HepG2 (cell line): ENCODE measurements around the gene NUAK1. TPM values are rescaled to one million over a fixed set of nuclear protein-coding genes. Genes with fewer than 3 reads are reported as not detected.

Experiments
- ATAC-seq: fragments of 200-7000 bp; cut with Tn5 transposase; 3 replicates; pipeline ENCODE4 v1.9.1; 2020; ENCODE audit warnings: mild to moderate bottlenecking, moderate library complexity
- BruUV-seq: library from RNA; stranded (reverse); fragments of 400-500 nt; replicated peaks from 2 replicates; lab custom pipeline; 2021; lab: Mats Ljungman, UMichigan
- CTCF ChIA-PET: fragments of 300-600 bp; formaldehyde crosslinking; extraction: SDS; loops from one replicate; lab custom pipeline; 2021; ENCODE audit warnings: low total read pairs, inconsistent platforms, low intra/inter-chr PET ratio; lab: Yijun Ruan, JAX
- POLR2A ChIA-PET: fragments of 350-600 bp; sonication (Branson Sonifier 250); formaldehyde crosslinking; loops from one replicate; lab custom pipeline; 2020; ENCODE audit warnings: antibody characterized with exemption, inconsistent platforms; lab: Yijun Ruan, JAX
- DNase-seq: peaks from one replicate; pipeline ENCODE4 v3.0.0-alpha.2; 2015; ENCODE audit warnings: low spot score
- FAIRE-seq: peaks from 3 replicates; lab custom pipeline; 2011; peaks lifted over from hg19 to GRCh38; lab: Jason Lieb, UNC
- H2AFZ ChIP-seq: one replicate; pipeline ENCODE4 v1.6.1; 2011; ENCODE audit warnings: low read length, inconsistent platforms
- H3K27ac ChIP-seq: fragments of 300-600 bp; 3 replicates; pipeline ENCODE4 v1.8.0; 2011; ENCODE audit warnings: mixed run types, mild to moderate bottlenecking, mixed read lengths, low read length, inconsistent platforms; ENCODE audit not compliant: insufficient read depth; ENCODE audit errors: extremely low read length
- H3K27me3 ChIP-seq, 2 experiments: fragments of 200-600 bp in 1 of 2; 2 replicates in 1 of 2; 3 replicates in 1 of 2; pipeline versions ENCODE4 v1.6.0 to v1.8.0; 2011; ENCODE audit warnings: low read length in 2 of 2, mild to moderate bottlenecking in 2 of 2, moderate library complexity in 2 of 2, inconsistent platforms in 1 of 2; ENCODE audit not compliant: insufficient read depth in 2 of 2, control insufficient read depth in 1 of 2
- H3K36me3 ChIP-seq, 2 experiments: fragments of 200-600 bp in 1 of 2; replicated peaks in 1 of 2; 2 replicates in 1 of 2; 3 replicates in 1 of 2; pipeline versions ENCODE4 v1.5.1 to v1.8.0; 2011; ENCODE audit warnings: low read length in 2 of 2, inconsistent platforms in 1 of 2; ENCODE audit not compliant: insufficient read depth in 2 of 2, control insufficient read depth in 1 of 2
- H3K4me1 ChIP-seq: 2 replicates; pipeline ENCODE4 v1.5.1; 2012; ENCODE audit warnings: low read length, inconsistent platforms; ENCODE audit not compliant: insufficient read depth
- H3K4me2 ChIP-seq: 2 replicates; pipeline ENCODE4 v1.6.0; 2011; ENCODE audit warnings: low read depth, low read length, inconsistent platforms
- H3K4me3 ChIP-seq, 3 experiments: fragments of 200-600 bp in 1 of 3; sonication (generic), shearing (Covaris generic) in 1 of 3; replicated peaks in 1 of 3; 2 replicates each; pipeline ENCODE4 v1.5.1; 2011 to 2016; ENCODE audit warnings: low read length in 3 of 3, inconsistent platforms in 2 of 3, low read depth in 2 of 3, mild to moderate bottlenecking in 2 of 3, control low read depth in 1 of 3, mixed read lengths in 1 of 3; ENCODE audit not compliant: insufficient read depth in 1 of 3
- H3K79me2 ChIP-seq: one replicate; pipeline ENCODE4 v1.6.1; 2011; ENCODE audit warnings: low read length, inconsistent platforms; ENCODE audit not compliant: insufficient read depth
- H3K9ac ChIP-seq: 2 replicates; pipeline ENCODE4 v1.6.0; 2011; ENCODE audit warnings: mild to moderate bottlenecking, low read depth, low read length, inconsistent platforms; ENCODE audit not compliant: insufficient read depth
- H3K9me3 ChIP-seq: 2 replicates; pipeline ENCODE4 v1.5.1; 2012; ENCODE audit warnings: mild to moderate bottlenecking, low read length
- H4K20me1 ChIP-seq: 2 replicates; pipeline ENCODE4 v1.6.0; 2011; ENCODE audit warnings: inconsistent platforms, mild to moderate bottlenecking, low read length, moderate library complexity; ENCODE audit not compliant: insufficient read depth
- ATAD3A ChIP-seq: sonication (generic); formaldehyde crosslinking; IDR thresholded peaks from 2 replicates; pipeline ENCODE4 v1.4.0; 2020; ENCODE audit warnings: missing genetic modification reagents
- BCL6 ChIP-seq: IDR thresholded peaks from 2 replicates; pipeline ENCODE4 v1.6.1; 2016; ENCODE audit warnings: missing genetic modification reagents, missing compliant biosample characterization
- EZH2 ChIP-seq: conservative IDR thresholded peaks from 2 replicates; pipeline ENCODE4 v1.6.1; 2012; ENCODE audit warnings: mild to moderate bottlenecking, low read depth, low read length, moderate library complexity
- FOSL2 ChIP-seq: sonication (generic); formaldehyde crosslinking; IDR thresholded peaks from 2 replicates; pipeline ENCODE4 v1.4.0; 2020; ENCODE audit warnings: missing genetic modification reagents
- FOXP1 ChIP-seq, 2 experiments: fragments of 450-650 bp in 1 of 2; IDR thresholded peaks; 2 replicates each; pipeline ENCODE4 v1.6.1; 2017 to 2018; ENCODE audit warnings: antibody characterized with exemption in 1 of 2
- KDM1A ChIP-seq: IDR thresholded peaks from 2 replicates; pipeline ENCODE4 v1.6.1; 2016; ENCODE audit warnings: missing compliant biosample characterization
- NCOA2 ChIP-seq: sonication (generic); formaldehyde crosslinking; IDR thresholded peaks from 2 replicates; pipeline ENCODE4 v1.8.0; 2022; ENCODE audit warnings: inconsistent platforms
- NR2F1 ChIP-seq, 2 experiments: fragments of 450-650 bp in 1 of 2; formaldehyde crosslinking in 1 of 2; IDR thresholded peaks; 2 replicates each; pipeline versions ENCODE4 v1.5.0 to v1.6.1; 2016 to 2020; ENCODE audit warnings: mild to moderate bottlenecking in 1 of 2, missing compliant biosample characterization in 1 of 2, missing genetic modification reagents in 1 of 2, moderate library complexity in 1 of 2
- SAP130 ChIP-seq: IDR thresholded peaks from 2 replicates; pipeline ENCODE4 v1.6.1; 2016; ENCODE audit warnings: low read depth
- TCF7 ChIP-seq: sonication (generic); IDR thresholded peaks from 2 replicates; pipeline ENCODE4 v1.6.1; 2016; ENCODE audit warnings: antibody characterized with exemption, low read depth
- ZNF629 ChIP-seq: sonication (generic); formaldehyde crosslinking; conservative IDR thresholded peaks from 2 replicates; pipeline ENCODE4 v1.5.0; 2020; ENCODE audit warnings: missing genetic modification reagents
- ZNF792 ChIP-seq: IDR thresholded peaks from 2 replicates; pipeline ENCODE4 v1.6.1; 2016
- WGBS: methylation state at CpG from one replicate; pipeline ENCODE4 v1.1.6; 2017; ENCODE audit warnings: low lambda C conversion rate; 5-methylcytosine and 5-hydroxymethylcytosine counted together
- in situ Hi-C: cut with HindIII; loops from 2 replicates; pipeline ENCODE4 v1.10.0; 2017; ENCODE audit warnings: low pct_unique_long_range_greater_than_20kb; ENCODE audit not compliant: extremely low pct_ligation_motif_present
- intact Hi-C: fragments of 100-400 bp; cut with micrococcal nuclease; formaldehyde crosslinking; loops from one replicate; pipeline ENCODE4 v1.10.0; 2022; ENCODE audit not compliant: unreplicated experiment
- polyA plus RNA-seq, 8 experiments: library from polyadenylated mRNA; depleted of rRNA in 3 of 8; stranded (reverse) in 7 of 8; unstranded in 1 of 8; fragments of >200 nt; fragmentation: Illumina TruSeq in 4 of 8; extraction: Trizol in 4 of 8; gene quantifications; 2 replicates each; pipeline versions ENCODE4 v1.2.1 to v1.2.3, GENCODE V29; 2011 to 2016; ENCODE audit warnings: low read depth in 4 of 8, missing spikeins in 1 of 8, mixed read lengths in 1 of 8; ENCODE audit not compliant: insufficient read depth in 1 of 8
- total RNA-seq, 5 experiments: library from RNA; depleted of rRNA; stranded (reverse); fragments of >200 nt; fragmentation: Illumina TruSeq; extraction: Trizol; gene quantifications; 2 replicates each; pipeline ENCODE4 v1.2.3, GENCODE V29; 2016; ENCODE audit warnings: low read depth in 1 of 5
- TF ChIP-seq, protein P1 (sequence below): IDR thresholded peaks from 2 replicates; pipeline ENCODE4 v1.4.0; 2020; ENCODE audit warnings: mild to moderate bottlenecking, missing genetic modification reagents

NUAK1 gene
- total and polyA plus RNA-seq, 2 of the 13 experiments (the other 11 are each of a cell fraction or from before 2014, with no cell fraction given) = 1.7 to 1.9 TPM

DNA sequence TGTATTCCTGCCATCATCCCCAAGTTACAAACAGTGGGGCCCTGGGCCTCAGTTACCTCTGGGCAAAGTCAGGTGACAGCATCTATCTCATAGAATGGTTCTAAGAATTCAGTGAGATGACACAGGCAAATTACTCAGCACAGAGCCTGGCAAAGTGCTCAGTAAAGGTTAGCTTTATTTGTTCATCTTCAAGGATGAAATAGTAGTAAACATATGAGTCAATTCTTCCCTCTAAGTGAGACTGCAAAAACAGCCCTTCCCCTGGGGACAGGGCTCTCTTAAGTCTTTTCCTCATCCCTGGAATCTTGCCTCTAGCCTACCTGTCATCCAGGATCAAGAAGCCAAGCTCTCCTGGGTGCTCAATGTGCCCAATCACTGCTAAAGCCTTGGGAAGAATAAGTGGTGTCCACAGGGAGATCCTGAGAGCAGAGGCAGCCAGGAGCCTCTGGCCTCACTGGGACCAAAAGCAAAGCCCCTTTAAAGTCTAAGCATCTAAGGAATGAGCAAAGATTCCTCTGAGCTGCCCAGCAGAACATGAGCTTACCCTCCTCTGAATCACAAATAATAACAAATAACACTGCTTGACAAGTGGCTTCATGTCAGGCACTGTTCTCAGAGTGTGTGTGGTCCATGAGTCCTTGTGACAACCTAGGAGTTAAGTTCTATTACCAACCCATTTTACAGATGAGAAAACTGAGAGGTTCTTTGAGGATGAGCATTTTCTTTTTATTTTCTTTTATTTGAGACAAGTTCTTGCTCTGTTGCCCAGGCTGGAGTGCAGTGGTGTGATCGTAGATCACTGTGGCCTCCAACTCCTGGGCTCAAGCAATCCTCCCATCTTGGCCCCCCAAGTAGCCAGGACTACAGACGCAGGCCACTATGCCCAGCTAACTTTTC, 12.1 kb downstream of the NUAK1 start:
- Histone ChIP-seq H3K36me3 (no peaks in the 10 kb centered on the region), H3K9me3 (no peaks in the 10 kb centered on the region), H3K4me3 (no peak overlapping the region), H3K79me2 (no peaks in the 10 kb centered on the region), H3K27ac (no peak overlapping the region), H4K20me1 (no peaks in the 10 kb centered on the region), H3K9ac (no peak overlapping the region), H2AFZ (no peak overlapping the region), H3K4me1 (peaks cover 80% of the 10 kb centered on the region), H3K4me2 (no peak overlapping the region), H3K27me3 (no peaks in the 10 kb centered on the region)
- ATAC-seq (no peak), FAIRE-seq (no peak), DNase-seq (peak; percentile 37)
- in situ Hi-C loops (no loop called here), intact Hi-C loops (no loop called here)
- POLR2A ChIA-PET = interaction anchor here (1.0 to 1.4 kb wide), 3 partner anchors 10 to 19 kb away, joined by 3 to 9 read pairs (median 3); partner anchors contain the start of gene NUAK1
- CTCF ChIA-PET = no interaction called here
- TF ChIP-seq FOXP1 (IDR thresholded peaks at IDR 0.05) (no peak), FOXP1 (CRISPR knock-in tag; IDR thresholded peaks at IDR 0.05) (0 out of 2 replicates have a peak, but pooled peaks have one; percentile 16), EZH2 (no peak), TCF7 (0 out of 2 replicates have a peak, but pooled peaks have one; percentile 13), ZNF792 (CRISPR knock-in tag) (no peak), ATAD3A (CRISPR knock-in tag) (peak; percentile 74; the same call in 1 of the 2 replicates), FOSL2 (CRISPR knock-in tag) (peak; percentile 60), NR2F1 (CRISPR knock-in tag; IDR thresholded peaks at IDR 0.05) (no peak), SAP130 (CRISPR knock-in tag) (0 out of 2 replicates have a peak, but pooled peaks have one; percentile 19), BCL6 (CRISPR knock-in tag) (0 out of 2 replicates have a peak, but pooled peaks have one; percentile 10), ZNF629 (CRISPR knock-in tag) (peak; percentile 90), NCOA2 (CRISPR knock-in tag) (0 out of 2 replicates have a peak, but pooled peaks have one; percentile 16), KDM1A (CRISPR knock-in tag) (peak; percentile 39; the same call in 1 of the 2 replicates)
- TF ChIP-seq, protein P1, sequence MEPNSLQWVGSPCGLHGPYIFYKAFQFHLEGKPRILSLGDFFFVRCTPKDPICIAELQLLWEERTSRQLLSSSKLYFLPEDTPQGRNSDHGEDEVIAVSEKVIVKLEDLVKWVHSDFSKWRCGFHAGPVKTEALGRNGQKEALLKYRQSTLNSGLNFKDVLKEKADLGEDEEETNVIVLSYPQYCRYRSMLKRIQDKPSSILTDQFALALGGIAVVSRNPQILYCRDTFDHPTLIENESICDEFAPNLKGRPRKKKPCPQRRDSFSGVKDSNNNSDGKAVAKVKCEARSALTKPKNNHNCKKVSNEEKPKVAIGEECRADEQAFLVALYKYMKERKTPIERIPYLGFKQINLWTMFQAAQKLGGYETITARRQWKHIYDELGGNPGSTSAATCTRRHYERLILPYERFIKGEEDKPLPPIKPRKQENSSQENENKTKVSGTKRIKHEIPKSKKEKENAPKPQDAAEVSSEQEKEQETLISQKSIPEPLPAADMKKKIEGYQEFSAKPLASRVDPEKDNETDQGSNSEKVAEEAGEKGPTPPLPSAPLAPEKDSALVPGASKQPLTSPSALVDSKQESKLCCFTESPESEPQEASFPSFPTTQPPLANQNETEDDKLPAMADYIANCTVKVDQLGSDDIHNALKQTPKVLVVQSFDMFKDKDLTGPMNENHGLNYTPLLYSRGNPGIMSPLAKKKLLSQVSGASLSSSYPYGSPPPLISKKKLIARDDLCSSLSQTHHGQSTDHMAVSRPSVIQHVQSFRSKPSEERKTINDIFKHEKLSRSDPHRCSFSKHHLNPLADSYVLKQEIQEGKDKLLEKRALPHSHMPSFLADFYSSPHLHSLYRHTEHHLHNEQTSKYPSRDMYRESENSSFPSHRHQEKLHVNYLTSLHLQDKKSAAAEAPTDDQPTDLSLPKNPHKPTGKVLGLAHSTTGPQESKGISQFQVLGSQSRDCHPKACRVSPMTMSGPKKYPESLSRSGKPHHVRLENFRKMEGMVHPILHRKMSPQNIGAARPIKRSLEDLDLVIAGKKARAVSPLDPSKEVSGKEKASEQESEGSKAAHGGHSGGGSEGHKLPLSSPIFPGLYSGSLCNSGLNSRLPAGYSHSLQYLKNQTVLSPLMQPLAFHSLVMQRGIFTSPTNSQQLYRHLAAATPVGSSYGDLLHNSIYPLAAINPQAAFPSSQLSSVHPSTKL (CRISPR knock-in tag) = peak; percentile 40; the same call in 1 of the 2 replicates
- BruUV-seq = no TSS peak
- WGBS = 96% methylated on average over 2 of the region's 2 CpGs
